ENCODE measurements around the gene RNF32.
"Not testable (repeated sequence)": the region's sequence is repeated elsewhere in the genome, so short reads cannot be mapped to it uniquely, and the experiment has no call there.

The RNF32 gene

DNA sequence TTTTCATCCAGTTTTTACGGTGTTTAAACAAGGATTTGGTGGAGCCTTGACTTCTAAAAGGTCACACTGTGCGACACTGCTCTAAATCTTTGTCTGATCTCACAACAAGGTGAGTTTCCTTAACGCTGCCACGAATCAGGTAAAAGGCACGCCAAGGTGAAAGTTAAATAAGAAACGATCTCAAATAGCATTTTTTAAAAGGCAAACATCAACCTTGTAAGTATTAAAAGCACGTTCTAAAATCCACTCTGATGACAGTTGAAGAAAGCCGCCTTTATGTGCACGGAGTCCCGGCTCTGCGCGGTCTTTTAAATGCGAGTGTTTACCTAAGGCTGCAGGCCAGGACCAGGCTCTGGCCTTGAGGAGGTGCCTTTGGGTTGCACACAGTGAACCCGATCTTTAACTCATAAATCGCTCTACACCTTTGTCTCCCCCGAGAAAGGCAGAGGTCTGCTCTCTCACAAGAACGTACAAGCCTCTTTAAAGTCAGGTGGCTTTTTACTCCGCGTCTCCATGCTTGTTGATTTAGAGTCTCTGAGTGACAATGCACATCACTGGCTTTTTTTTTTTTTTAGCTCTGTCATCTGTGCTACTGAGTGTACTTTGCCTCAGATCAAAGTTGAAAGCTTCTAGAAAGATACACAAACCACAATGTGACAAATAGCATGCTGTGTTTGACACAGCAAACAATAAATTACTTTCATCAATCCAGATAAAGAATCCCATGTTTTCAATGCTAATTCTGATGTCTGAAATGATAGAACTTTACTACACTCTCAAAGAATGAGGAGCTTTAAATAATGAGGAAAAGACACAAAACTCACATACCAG lies 25.9 kb upstream of the RNF32 start:
- no peak for DNase-seq

DNA sequence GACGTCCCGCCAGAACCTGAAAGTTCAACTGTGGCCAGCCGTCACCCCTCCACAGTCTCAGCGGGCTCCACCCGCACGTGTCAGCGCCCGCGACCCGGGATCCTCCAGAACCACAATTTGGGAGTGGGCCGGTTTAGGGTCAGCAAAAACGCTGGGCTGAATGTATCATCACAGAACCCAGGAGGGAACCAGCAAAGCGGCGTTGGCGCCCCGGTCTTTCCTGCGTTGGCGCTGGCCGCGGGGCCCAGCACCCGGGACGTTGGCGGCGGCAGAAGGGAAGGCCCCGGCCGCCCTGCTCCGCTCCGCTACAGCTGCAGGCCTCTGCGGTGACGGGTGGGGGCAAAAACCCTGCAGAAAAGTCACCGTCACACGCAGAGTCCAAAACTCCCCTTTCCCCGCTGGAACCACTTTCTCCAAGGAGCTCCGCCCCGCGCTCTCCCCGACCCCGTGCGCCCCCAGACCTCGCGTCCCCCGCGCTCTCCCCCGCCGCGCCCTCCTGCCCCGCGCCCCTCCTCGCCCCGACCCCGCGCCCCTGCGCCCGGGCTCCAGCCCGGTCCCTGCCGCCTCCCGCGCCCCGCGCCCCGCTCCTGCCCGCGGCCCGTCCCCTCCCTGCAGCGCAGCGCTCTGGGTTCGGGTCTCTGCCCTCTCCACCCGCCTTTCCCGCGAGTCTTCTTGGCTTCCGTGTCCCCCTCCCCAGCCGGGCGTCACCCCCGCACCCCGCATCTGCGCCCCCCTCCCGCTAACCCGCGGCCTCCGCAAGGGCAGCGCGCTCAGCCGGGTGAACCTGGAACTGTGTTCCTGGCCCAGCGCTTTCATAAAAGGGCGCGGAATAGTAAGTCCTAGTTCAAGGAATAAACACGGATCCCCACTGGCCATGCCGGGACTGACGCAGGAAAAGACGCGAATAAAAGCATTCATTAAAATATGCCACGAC lies 24.0 kb upstream of the RNF32 start:
- peak; percentile 38 for DNase-seq

DNA sequence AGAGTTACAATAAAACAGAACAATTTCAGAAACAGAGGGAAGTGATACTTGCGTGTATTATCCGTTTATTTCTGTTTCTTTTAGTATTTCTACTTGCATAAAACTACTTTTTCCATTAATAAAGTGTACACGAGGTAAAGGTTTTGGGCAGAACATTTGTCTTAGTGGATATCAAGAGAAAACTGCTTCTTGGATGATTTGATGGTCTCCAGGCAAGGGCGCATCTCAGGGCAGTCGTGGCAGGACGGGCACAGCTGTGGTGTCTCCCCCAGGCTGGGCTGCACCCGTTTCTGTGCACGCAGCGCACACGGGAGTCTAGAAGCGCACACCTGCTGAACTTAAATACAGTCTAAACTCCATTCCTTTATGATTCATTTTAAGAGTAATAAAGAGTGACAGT lies 23.4 kb upstream of the RNF32 start:
- no peak for DNase-seq

DNA sequence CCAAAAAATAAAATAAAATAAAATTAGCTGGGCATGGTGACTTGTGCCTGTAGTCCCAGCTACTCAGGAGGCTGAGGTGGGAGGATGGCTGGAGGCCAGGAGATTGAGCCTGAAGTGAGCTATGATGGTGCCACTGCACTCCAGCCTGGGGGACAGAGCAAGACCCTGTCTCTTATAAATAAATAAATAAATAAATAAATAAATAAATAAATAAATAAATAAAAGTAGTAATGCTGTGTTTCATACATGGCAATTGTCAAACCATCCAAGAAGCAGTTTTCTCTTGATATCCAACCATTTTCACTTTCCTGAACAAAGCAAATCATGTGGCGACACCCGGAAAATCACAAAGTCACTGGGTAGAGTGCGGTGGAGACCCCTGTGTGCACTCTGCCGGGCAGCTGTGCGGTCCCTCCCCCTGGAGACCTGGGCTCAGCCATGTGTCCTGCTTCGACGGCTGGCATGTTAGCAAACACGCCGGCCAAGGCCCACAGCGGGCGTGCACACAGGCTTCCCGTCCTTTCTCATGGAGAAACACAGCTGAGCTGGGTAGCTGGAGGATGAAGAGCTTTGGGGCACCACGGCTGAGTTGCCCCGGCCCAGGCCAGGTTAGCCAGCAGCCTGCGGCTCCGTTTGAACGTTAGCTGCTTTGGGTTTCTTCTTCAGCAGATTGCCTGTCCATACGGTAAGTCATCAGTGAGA lies 22.3 kb upstream of the RNF32 start:
- DNase-seq: peak; percentile 12

DNA sequence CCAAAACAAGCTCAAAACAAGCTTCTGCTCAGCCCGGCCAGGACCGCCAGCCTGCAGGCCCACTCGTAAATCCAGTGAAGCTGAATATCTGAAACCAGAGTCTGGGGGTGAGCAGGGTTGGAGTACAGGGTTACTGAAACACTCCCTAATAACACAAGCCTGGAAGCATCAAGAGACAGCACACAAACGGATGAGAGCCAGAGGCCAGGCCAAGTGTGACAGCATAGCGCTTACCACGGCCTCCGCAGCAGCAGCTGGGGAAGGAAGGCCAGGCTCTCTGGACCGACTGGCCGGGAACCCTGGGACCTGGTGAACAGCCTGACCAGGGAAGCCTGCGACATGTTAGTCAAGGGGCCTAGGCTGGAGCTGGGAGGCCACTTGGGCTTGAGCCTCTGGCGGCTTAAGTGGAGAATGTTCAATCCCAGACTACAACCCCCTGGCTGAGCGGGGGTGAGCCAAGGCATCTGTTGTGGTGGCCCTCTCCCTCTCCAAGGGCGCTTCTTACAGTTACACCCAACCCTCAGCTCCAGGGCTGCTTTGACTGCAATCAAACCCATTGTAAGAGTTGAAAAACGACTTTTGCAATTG lies 21.7 kb upstream of the RNF32 start:
- no peak for DNase-seq

DNA sequence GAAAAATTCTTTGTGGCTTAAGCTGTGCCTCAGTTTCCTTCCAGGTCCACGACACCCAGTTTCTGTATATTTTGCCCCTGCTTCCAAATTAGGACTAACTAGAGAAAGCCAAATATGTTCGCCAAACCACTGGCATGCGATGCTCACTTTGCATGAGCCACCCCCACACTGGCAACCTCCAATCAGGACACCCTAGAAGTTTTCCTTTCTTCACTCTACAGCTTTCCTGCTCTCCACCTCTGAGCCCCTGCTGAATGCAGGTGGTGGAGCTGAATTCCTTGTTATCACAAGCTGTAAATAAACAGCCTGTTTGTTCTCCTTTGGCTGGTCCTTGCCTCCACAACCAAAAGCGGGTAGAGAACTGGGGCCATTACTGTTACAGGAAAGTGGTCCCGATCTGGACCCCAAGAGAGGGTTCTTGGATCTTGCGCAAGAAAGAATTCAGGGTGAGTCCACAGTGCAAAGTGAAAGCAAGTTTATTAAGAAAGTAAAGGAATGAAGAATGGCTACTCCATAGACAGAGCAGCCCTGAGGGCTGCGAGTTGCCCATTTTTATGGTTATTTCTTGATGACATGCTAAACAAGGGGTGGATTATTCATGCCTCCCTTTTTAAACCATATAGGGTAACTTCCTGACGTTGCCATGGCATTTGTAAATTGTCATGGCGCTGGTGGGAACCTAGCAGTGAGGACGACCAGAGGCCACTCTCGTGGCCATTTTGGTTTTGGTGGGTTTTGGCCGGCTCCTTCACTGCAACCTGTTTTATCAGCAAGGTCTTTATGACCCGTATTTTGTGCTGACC lies 20.9 kb upstream of the RNF32 start:
- DNase-seq: not testable (repeated sequence)

DNA sequence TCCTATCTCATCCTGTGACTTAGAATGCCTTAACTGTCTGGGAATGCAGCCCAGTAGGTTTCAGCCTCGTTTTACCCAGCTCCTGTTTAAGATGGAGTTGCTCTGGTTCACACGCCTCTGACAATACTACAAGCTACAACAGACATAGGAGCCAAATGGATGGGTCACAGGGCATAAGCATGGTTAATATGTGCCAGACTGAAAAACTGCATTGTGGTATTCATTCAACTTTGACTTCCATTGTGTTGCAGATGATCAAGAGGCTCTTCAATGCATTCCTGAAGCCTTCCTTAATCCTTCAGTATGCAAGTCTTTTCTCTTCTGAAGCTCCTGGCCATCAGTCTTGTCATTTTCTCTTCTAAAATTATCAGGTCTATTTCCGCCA lies 20.3 kb upstream of the RNF32 start:
- no peak for DNase-seq

DNA sequence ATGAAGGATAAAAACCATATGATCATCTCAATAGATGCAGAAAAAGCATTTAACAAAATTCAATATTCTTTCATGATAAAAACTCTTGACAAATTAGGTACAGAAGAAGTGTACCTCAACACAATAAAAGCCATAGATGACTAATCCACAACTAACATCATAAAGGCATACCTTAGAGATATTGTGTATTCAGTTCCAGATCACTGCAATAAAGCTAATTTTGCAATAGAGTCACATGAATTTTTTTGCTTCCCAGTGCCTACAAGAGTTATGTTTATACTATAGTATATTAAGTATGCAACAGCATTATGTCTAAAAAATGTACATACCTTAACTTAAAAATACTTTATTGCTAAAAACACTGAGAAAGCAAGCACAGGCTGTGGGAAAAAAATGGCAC lies 18.9 kb upstream of the RNF32 start:
- no peak for DNase-seq

DNA sequence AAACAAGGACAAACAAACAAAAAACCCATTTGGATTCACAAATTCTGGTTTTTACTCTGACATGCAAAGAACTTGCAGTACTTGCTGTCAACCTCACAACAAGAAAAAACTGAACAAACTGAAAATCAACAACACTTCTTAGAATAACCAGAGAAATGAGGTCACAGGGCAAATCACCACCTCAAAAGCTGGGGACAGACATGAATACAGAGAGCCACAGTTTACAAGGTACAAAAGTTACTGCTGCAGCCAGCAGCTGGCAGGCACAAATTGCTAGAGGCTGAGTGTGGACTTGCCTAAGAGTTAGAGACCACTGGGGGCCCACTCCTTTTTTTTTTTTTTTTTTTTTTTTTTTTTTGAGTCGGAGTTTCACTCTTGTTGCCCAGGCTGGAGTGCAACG lies 15.0 kb upstream of the RNF32 start:
- DNase-seq: no peak

DNA sequence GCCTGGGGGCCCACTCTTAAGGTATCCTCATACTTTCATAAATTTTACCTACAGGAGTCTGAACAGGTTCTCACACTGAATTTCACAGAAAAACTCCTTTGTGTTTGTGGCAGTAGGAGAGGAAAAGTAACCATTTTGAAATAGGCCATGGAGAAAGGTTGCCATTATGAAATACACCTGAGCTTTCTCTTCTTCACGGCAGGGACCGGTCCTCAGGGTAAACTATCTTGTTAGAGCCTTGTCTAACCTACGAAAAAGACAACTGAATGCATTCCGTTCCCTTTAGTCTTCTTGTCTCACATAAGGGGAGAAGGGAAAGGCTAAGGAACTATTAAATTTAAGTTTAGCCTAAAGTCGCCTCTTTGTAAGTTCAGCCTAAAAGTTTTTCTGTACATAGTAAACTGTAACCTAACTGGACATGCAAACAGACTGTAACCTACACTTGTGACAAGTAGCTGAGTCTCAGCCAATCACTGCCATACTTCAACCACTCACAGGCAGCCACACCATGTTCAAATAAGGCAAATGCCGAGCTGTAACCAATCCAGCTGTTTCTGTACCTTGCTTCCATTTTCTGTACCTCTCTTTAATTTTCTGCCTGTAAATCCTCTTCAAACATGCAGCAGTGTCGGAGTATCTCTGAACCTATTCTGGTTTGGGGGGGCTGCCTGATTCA lies 14.2 kb upstream of the RNF32 start:
- DNase-seq: no peak

DNA sequence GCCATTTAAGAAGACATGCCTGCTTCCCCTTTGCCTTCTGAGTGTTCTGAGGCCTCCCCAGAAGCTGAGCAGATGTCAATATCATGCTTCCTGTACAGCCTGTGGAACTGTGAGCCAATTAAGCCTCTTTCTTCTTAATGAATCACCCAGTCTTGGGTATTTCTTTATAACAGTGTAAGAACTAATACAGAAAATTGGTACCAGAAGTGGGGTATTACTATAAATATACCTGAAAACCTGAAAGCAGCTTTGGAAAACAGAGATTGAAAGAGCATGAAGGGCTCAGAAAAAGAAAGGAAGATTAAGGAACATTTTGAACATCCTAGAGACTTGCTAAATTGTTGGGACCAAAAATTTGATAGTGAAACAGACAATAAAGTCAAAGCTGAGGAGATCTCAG lies 12.0 kb upstream of the RNF32 start:
- no peak for DNase-seq

DNA sequence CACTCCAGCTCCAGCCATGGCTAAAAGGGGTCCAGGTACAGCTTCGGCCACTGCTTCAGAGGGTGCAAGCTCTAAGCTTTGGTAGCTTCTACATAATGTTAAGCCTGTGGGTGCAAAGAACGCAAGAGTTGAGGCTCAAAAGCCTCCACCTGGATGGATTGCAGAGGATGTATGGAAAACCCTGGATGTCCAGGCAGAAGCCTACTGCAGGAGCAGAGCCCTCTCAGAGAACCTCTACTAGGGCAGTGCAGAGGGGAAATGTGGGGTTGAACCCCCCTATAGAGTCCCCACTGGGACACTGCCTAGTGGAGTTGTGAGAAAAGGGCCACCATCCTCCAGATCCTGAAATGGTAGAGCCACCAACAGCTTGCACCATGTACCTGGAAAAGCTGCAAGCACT lies 10.7 kb upstream of the RNF32 start:
- DNase-seq: no peak

DNA sequence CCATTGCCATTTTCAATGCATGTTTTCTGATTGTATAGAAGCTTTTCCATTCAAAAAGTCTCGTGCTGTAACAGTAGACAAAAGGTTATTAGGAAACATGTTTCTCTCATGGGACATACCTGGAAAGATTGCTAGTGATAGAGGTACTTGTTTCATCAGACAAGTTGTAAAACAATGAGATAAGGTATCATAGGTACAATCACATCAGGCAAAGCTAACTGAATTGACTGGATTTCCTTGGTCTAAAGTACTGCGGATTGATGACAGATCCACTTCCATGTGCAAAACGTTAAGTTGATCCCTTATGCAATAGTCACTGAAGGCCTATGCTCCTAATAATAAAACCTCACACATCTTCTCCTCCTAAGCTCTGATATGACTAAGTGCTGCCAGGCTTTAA lies 6.5 kb upstream of the RNF32 start:
- no peak for DNase-seq

DNA sequence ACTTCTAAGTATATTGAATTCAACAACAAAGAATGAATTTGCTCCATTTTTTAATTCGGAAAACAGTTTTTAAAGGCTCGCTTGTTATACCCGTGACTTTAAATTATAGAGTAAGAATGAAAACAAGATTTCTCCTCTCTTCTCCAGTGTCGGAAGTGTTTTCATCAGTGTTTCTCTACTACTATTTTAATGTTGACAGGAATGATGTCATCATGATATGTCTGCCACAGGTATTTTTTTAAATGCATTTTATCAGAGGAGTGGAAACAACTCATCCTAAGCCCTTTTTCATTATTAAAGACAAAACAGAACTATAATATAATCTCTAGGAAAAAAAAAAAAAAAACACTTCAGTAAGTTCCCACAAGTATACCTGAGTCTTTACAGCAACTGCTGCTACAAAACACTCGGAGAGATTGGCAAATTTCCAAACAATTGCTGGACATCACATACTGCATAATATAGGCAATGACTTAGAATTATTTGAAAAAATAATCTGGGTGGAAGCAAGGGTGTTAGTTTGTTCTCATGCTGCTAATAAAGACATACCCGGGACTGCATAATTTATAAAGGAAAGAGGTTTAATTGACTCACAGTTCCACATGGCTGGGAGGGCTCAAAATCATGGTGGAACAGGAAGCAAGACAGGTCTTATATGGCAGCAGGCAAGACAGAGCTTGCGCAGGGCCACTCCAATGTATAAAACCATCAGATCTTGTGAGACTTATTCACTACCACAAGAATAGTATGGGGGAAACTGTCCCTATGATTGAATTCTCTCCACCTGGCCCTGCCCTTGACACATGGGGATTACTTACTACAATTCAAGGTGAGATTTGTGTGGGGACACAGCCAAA lies 4.8 kb upstream of the RNF32 start:
- no peak for DNase-seq

DNA sequence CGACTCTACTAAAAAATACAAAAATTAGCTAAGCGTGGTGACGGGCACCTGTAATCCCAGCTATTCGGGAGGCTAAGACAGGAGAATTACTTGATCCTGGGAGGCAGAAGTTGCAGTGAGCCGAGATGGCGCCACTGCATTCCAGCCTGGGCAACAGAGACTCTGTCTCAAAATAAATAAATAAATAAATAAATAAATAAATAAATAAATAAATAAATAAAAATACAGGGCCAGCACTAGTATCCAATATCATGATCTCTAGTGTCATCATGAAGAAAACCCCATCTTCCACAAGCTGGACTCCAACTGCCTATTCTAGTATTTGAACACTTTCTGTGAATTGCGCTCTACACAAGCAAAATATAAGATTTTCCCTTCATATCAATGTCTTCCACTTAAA lies 3.5 kb upstream of the RNF32 start:
- DNase-seq: not testable (repeated sequence)

DNA sequence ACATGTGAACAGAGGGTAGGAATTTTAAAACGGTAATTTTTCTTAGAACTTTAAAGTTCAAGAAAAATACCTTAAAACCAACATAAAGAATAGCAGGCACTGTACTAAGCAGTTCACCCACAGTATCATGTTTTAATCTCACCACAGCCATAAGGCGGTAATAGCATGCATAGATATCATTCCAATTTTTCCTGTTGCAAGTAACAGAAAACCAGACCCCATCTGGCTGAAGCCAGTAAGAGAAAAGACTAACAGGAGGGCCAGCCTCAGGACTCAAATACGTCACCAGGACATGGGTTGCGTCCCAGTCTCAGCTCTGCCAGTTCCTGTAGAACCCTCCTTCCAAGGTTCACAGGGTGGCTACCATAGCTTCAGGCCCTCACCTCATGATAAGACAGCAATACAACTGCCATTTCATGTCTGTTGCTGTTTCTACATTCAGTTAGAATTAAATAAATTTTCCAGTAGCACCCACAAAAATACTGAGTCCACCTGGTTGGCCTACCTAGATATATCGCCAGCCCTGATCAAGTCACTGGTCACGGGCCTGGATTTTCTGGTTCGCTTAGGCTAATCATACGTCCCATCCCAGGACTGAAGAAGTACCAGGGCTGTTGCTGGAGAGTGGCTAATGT lies 2.0 kb upstream of the RNF32 start:
- DNase-seq: no peak

DNA sequence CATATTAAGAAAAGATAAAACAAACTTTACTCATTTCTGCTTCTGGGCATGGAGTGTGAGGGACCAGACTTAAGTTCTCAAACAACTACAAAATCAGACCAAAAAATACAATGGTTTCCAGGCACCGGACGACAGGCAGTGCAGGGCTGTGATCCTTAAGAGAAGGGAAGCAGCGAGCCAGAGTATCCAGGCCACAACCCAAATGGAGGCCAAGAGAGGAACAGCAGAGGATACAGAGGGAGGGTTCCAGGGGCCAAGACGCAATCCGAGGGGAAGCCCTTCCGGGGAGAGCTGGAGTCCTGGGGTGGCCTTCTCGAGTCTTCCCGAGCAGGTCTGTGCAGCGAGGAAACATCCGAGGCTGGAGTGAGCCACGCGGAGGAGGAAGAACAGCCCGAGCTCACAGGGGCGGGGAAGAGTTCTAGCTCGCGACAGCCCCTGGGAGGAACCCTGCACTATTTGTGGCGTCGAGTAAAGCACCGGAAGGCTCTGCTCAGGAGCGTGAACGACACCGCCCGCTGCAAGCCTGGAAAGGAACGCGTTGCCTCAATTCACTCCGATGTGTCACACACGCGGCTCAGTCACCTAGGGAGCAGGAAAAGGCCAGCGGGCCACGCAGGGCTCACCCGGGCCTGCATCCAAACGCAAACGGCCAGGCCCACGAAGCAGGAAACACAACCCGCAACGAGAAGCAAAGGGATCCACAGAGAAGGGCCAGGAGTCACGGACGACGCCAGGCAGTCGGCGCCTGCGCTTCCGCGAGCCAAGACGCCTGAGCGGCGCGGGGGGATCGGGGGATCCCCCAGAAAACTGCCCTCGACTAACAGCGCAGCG lies 933 bp upstream of the RNF32 start:
- no peak for DNase-seq

DNA sequence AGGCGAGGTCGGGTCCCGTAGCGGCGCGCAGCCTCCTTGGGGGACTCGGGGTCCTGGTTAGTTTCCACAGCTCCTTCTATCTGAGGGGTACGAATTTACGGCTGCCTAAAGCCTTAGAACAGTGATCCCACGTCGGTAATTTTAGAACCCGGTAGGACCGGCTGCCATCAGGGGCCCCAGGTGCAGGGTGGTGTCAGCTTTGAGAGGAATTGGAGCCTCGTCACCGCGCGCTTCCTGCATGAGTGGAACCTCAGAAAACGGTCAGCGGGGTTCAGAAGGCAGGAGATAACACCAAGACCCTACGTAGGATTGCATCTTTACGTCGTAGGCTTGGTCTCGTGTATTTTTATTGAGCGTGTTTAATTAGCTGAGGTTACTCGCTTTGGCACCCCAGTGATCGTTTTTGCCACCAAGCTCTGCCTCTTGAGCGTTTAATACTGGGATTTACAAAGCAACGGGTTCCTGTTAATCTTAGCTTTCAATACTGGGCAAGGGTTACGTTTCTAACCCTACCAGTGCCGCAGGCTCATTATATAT lies 443 bp downstream of the RNF32 start:
- no peak for DNase-seq

Measured in eye (tissue), 1 donor.